ENCODE results near the gene FAM181A. TPM values are rescaled to one million over a fixed set of nuclear protein-coding genes. Genes with fewer than 3 reads are reported as not detected.

FAM181A gene
- total and polyA plus RNA-seq, 8 donors = not detected

- Histone ChIP-seq H3K36me3 (no peaks in the 10 kb centered on the region), H3K27ac (no peak overlapping the region), H3K4me1 (peaks cover 0 to 17% (median 10%) of the 10 kb centered on the region in 4 donors), H3K4me3 (no peak overlapping the region), H3K9me3 (no peaks in the 10 kb centered on the region), H3K27me3 (peaks cover 0 to 15% (median 0%) of the 10 kb centered on the region in 3 donors)
- DNase-seq = peak in 1 of 2 donors; percentile 36
- intact Hi-C loops (cut with DNase I; ENCODE audit: low total_unique reads) = loop anchor here (10.0 kb wide), 1 partner anchor 110 kb away; the partner anchor contains the start of gene PRIMA1
- 84 to 91% (median 88%) methylated on average over 9 of the region's 9 CpGs for WGBS, 5 donors
- no peak for TF ChIP-seq EP300 (IDR thresholded peaks at IDR 0.05)
- TF ChIP-seq POLR2A (IDR thresholded peaks at IDR 0.05) = no peak
- TF ChIP-seq POLR2AphosphoS5 (IDR thresholded peaks at IDR 0.05) = no peak
- TF ChIP-seq CTCF (IDR thresholded peaks at IDR 0.05) = no peak
Observed at GRCh38 chr14:93895023-93895604, 32.0 kb upstream of the FAM181A start.

DNA sequence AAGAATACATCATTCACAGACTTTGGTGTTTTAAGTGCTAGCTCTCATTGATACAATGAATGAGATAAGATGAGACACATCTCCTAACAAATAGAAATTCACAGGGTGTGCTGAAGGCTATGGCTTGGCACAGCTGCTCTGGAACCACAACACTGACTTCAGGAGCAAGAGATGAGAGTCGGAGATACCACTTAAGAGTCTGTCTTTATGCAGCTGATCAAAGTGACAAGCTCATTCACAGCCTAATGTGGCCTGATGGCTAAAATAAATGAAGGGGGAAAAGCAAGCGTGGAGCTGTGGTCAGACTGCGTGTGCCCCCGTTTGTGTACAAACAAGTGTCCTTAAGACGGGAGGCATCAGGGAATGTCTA is 29.7 kb upstream of the FAM181A start:
- TF ChIP-seq POLR2AphosphoS5 (IDR thresholded peaks at IDR 0.05) (no peak), CTCF (IDR thresholded peaks at IDR 0.05) (no peak), POLR2A (IDR thresholded peaks at IDR 0.05) (no peak), EP300 (IDR thresholded peaks at IDR 0.05) (no peak)
- no peak overlapping the region for H3K27ac ChIP-seq
- no peaks in the 10 kb centered on the region for H3K36me3 ChIP-seq
- no peaks in the 10 kb centered on the region for H3K9me3 ChIP-seq
- no peak for DNase-seq
- no peak overlapping the region for H3K4me3 ChIP-seq
- intact Hi-C loops (cut with DNase I; ENCODE audit: low total_unique reads) = loop anchor here (10.0 kb wide), 1 partner anchor 113 kb away; the partner anchor contains the start of gene PRIMA1
- no peaks in the 10 kb centered on the region for H3K27me3 ChIP-seq
- peaks cover 0 to 25% (median 14%) of the 10 kb centered on the region in 4 donors for H3K4me1 ChIP-seq
- 76 to 91% (median 90%) methylated on average over 5 of the region's 5 CpGs for whole genome bisulfite sequencing, 5 donors

DNA sequence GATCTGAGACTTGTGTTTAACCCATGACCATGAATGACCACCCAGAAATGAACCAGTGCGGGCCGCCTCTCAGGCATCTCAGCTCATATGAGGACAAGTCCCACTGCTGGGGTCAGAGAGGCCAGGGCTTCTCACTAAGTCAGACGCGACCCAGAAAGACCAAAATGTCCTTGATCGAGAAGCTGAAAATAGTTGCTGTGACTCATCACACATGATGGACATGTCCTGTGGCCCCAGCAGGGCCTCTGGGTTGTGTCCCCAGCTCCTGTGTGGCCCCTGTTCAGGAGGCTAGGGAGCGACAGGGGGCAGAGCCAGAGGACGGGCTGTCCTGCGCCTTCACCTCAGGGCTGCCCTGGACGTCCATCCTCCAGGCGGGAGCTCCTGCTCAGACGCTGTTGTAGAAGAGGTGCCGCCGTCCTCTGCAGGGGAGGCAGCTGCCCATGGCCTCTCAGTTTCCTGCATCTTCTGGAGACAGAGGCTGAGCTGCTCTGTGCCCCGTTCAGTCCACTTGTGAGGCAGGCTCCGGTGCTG is 29.0 kb upstream of the FAM181A start:
- Histone ChIP-seq H3K4me1 (peaks cover 0 to 23% (median 10%) of the 10 kb centered on the region in 4 donors), H3K27me3 (peaks cover 0 to 2% (median 0%) of the 10 kb centered on the region in 3 donors), H3K9me3 (no peaks in the 10 kb centered on the region), H3K27ac (no peak overlapping the region), H3K36me3 (no peaks in the 10 kb centered on the region), H3K4me3 (no peak overlapping the region)
- DNase-seq = no peak
- TF ChIP-seq POLR2A (IDR thresholded peaks at IDR 0.05) (no peak), EP300 (IDR thresholded peaks at IDR 0.05) (no peak), CTCF (IDR thresholded peaks at IDR 0.05) (no peak)
- WGBS, 5 donors = 86 to 93% (median 90%) methylated on average over 12 to 15 of the region's 15 CpGs
- intact Hi-C loops (cut with DNase I; ENCODE audit: low total_unique reads) = loop anchor here (10.0 kb wide), 1 partner anchor 113 kb away; the partner anchor contains the start of gene PRIMA1

DNA sequence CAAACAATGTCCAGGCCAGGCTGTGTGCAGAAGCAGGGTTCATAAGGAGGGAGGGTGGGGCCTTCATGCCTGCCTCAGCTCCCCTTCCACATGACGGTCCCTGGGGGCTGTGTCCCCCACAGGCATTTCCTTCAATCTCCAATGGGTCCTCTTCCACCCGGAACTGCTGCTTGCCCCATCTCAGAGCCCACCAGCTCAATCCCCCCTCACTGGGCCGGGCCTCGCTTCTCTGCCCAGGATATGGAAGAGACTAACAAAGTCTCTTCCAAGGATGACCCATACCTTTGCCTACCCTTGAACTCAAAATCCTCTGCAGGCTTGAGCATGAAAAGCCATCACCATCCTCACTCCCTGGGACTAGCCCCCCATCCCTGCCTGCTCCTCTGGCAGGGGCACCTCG is 28.4 kb upstream of the FAM181A start:
- Histone ChIP-seq H3K27me3 (peaks cover 0 to 7% (median 0%) of the 10 kb centered on the region in 3 donors), H3K4me3 (no peak overlapping the region), H3K4me1 (peaks cover 0 to 19% (median 8%) of the 10 kb centered on the region in 4 donors), H3K27ac (no peak overlapping the region), H3K9me3 (no peaks in the 10 kb centered on the region), H3K36me3 (no peaks in the 10 kb centered on the region)
- 86 to 94% (median 91%) methylated on average over 5 of the region's 5 CpGs for WGBS, 5 donors
- intact Hi-C loops (cut with DNase I; ENCODE audit: low total_unique reads) = loop anchor here (10.0 kb wide), 1 partner anchor 114 kb away; the partner anchor contains the start of gene PRIMA1
- DNase-seq = no peak
- TF ChIP-seq POLR2AphosphoS5 (IDR thresholded peaks at IDR 0.05) (no peak), POLR2A (IDR thresholded peaks at IDR 0.05) (no peak), EP300 (IDR thresholded peaks at IDR 0.05) (no peak), CTCF (IDR thresholded peaks at IDR 0.05) (no peak)

All from stomach (tissue), 9 donors.